Adrenal gland (tissue), 12 donors: ENCODE measurements around the gene UTP14A. TPM values are rescaled to one million over a fixed set of nuclear protein-coding genes. Genes with fewer than 3 reads are reported as not detected.

Source experiments
- DNase-seq, 7 donors: peaks; one replicate each; pipeline ENCODE4 v3.0.0-alpha.2; 2019 to 2020
- H3K27ac ChIP-seq, 5 donors: fragments of 200-600 bp; sonication (generic) in 4 of 5; 1 replicate in 3 of 5; 2 replicates in 2 of 5; pipeline versions ENCODE4 v1.5.1 to v1.8.0; 2016 to 2020; ENCODE audit warnings: mild to moderate bottlenecking in 1 of 5
- H3K27me3 ChIP-seq: fragments of 200-600 bp; 2 replicates; pipeline ENCODE4 v1.8.0; 2021
- H3K36me3 ChIP-seq, 2 donors: fragments of 200-600 bp; replicated peaks in 1 of 2; 1 replicate in 1 of 2; 2 replicates in 1 of 2; pipeline versions ENCODE4 v1.5.1 to v1.8.0; 2018 to 2022
- H3K4me1 ChIP-seq, 2 donors: fragments of 200-600 bp; replicated peaks in 1 of 2; 1 replicate in 1 of 2; 2 replicates in 1 of 2; pipeline versions ENCODE4 v1.5.1 to v1.8.0; 2018 to 2021
- H3K4me3 ChIP-seq, 4 donors: fragments of 200-600 bp; sonication (generic) in 3 of 4; one replicate each; pipeline ENCODE4 v1.5.1; 2016 to 2018
- H3K9me3 ChIP-seq, 3 donors: fragments of 200-600 bp; sonication (generic) in 1 of 3; replicated peaks in 1 of 3; 1 replicate in 2 of 3; 2 replicates in 1 of 3; pipeline versions ENCODE4 v1.5.1 to v1.8.0; 2016 to 2021
- CTCF ChIP-seq, 6 experiments: fragments of 450-650 bp in 4 of 6; fragments of 200-600 bp in 2 of 6; sonication (generic) in 1 of 6; IDR thresholded peaks; 1 replicate in 5 of 6; 2 replicates in 1 of 6; pipeline versions ENCODE4 v1.5.1 to v1.8.0; 2016 to 2021; ENCODE audit warnings: antibody characterized with exemption in 6 of 6, mild to moderate bottlenecking in 2 of 6, moderate library complexity in 1 of 6
- POLR2A ChIP-seq, 2 donors: fragments of 450-650 bp; IDR thresholded peaks; one replicate each; pipeline ENCODE4 v1.6.1; 2017; ENCODE audit warnings: antibody characterized with exemption in 2 of 2, mild to moderate bottlenecking in 2 of 2, moderate library complexity in 1 of 2
- WGBS, 4 donors: extraction: QIAGEN DNeasy Blood & Tissue Kit in 2 of 4; methylation state at CpG; one replicate each; pipeline versions ENCODE4 v1.1.5 to v1.1.7; 2013 to 2017; 5-methylcytosine and 5-hydroxymethylcytosine counted together
- intact Hi-C, 2 donors: fragments of 100-400 bp; cut with DNase I; formaldehyde crosslinking; loops; one replicate each; pipeline versions ENCODE4 v1.14.1 to v1.15.0; 2022 to 2023
- polyA plus RNA-seq, 3 donors: library from polyadenylated mRNA; stranded (reverse); fragments of 200-250 nt in 2 of 3; fragments of 350-450 nt in 1 of 3; fragmentation: Illumina TruSeq in 1 of 3; extraction: RNeasy Lipid Tissue Mini Kit (QIAGEN cat#74804) in 1 of 3; gene quantifications; one replicate each; pipeline ENCODE4 v1.2.3, GENCODE V29; 2013 to 2014
- total RNA-seq, 9 donors: library from RNA; depleted of rRNA in 4 of 9; stranded (reverse); fragments of >200 nt in 4 of 9; fragments of 120-200 nt in 1 of 9; fragmentation: NEBNext Ultra II Directional in 1 of 9; extraction: Animal tissue kit (Norgen Biotek cat#: 25700) in 1 of 9; gene quantifications; one replicate each; pipeline versions ENCODE4 v1.1.0 to v1.2.4, GENCODE V29; 2013 to 2023
- donor health status: healthy with polysubstance abuse.
- donor health status: Bipolar disorder and iron deficiency.
- donor health status: DM: yes; HTN: yes; CAD: no.
- donor health status: DM: no; HTN: no; CAD: no.
- donor health status: DM: no; HTN: no; CAD: no.
- donor health status: DM: yes; HTN: yes; CAD: no.

Gene UTP14A
- total and polyA plus RNA-seq, 12 donors: 10.1 to 28.1 (median 14.0) TPM

- Histone ChIP-seq H3K4me3 (no peak overlapping the region), H3K36me3 (no peaks in the 10 kb centered on the region), H3K9me3 (no peaks in the 10 kb centered on the region), H3K27me3 (peaks cover 7% of the 10 kb centered on the region), H3K27ac (no peak overlapping the region), H3K4me1 (no peaks in the 10 kb centered on the region)
- WGBS, 4 donors: 78 to 97% (median 89%) methylated on average over 3 of the region's 3 CpGs
- no peak for TF ChIP-seq POLR2A (IDR thresholded peaks at IDR 0.05)
- TF ChIP-seq CTCF (IDR thresholded peaks at IDR 0.05): no peak
- DNase-seq: no peak
- intact Hi-C loops: no loop called here
Observed at GRCh38 chrX:129955682-129956081, 49.7 kb downstream of the UTP14A start.

GRCh38 chrX:129956145-129956544 lies 50.2 kb downstream of the UTP14A start:
- 77 to 92% (median 86%) methylated on average over 9 to 10 of the region's 10 CpGs for WGBS, 4 donors
- no peak overlapping the region for H3K27ac ChIP-seq
- no peaks in the 10 kb centered on the region for H3K36me3 ChIP-seq
- no peak for TF ChIP-seq CTCF (IDR thresholded peaks at IDR 0.05)
- TF ChIP-seq POLR2A (IDR thresholded peaks at IDR 0.05): no peak
- no peak for DNase-seq
- intact Hi-C loops: no loop called here
- no peaks in the 10 kb centered on the region for H3K4me1 ChIP-seq
- H3K9me3 ChIP-seq: no peaks in the 10 kb centered on the region
- peaks cover 7% of the 10 kb centered on the region for H3K27me3 ChIP-seq
- no peak overlapping the region for H3K4me3 ChIP-seq

GRCh38 chrX:129956765-129957164 lies 50.8 kb downstream of the UTP14A start:
- no peaks in the 10 kb centered on the region for H3K4me1 ChIP-seq
- DNase-seq: no peak
- TF ChIP-seq POLR2A (IDR thresholded peaks at IDR 0.05): no peak
- no peak for TF ChIP-seq CTCF (IDR thresholded peaks at IDR 0.05)
- intact Hi-C loops: no loop called here
- peak overlapping the region in 3 of 5 donors; percentile 47 to 80 (median 66) for H3K27ac ChIP-seq
- H3K4me3 ChIP-seq: peak overlapping the region in 2 of 4 donors; percentile 27 to 57
- H3K9me3 ChIP-seq: no peaks in the 10 kb centered on the region
- WGBS, 4 donors: 7 to 50% (median 20%) methylated on average over 3 to 20 of the region's 20 CpGs
- H3K36me3 ChIP-seq: no peaks in the 10 kb centered on the region
- peaks cover 7% of the 10 kb centered on the region for H3K27me3 ChIP-seq

GRCh38 chrX:129957241-129958082 lies 51.5 kb downstream of the UTP14A start:
- no peaks in the 10 kb centered on the region for H3K9me3 ChIP-seq
- peak overlapping the region in 4 of 5 donors; percentile 40 to 80 (median 56) for H3K27ac ChIP-seq
- TF ChIP-seq POLR2A (IDR thresholded peaks at IDR 0.05): no peak
- TF ChIP-seq CTCF (IDR thresholded peaks at IDR 0.05): no peak
- peaks cover 7% of the 10 kb centered on the region for H3K27me3 ChIP-seq
- no peaks in the 10 kb centered on the region for H3K36me3 ChIP-seq
- peak; percentile 56 to 70 (median 67) for DNase-seq
- 0 to 79% (median 22%) methylated on average over 3 to 51 of the region's 56 CpGs for WGBS, 4 donors
- no peaks in the 10 kb centered on the region for H3K4me1 ChIP-seq
- peak overlapping the region in 2 of 4 donors; percentile 27 to 57 for H3K4me3 ChIP-seq
- intact Hi-C loops: no loop called here
